ENCODE data around the gene SBF1.
"Not testable (repeated sequence)": the region's sequence is repeated elsewhere in the genome, so short reads cannot be mapped to it uniquely, and the experiment has no call there.

- TF ChIP-seq CTCF (IDR thresholded peaks at IDR 0.05; ENCODE audit: low read depth, low read length); EZH2phosphoT487 (IDR thresholded peaks at IDR 0.05; ENCODE audit: low read depth): not testable (repeated sequence)
These were observed 65.9 kb downstream of the SBF1 start for GRCh38 chr22:50408954-50409353.
